GM21717 (cell line): ENCODE results near the gene ARID3B.
"Not testable (repeated sequence)": the region's sequence is repeated elsewhere in the genome, so short reads cannot be mapped to it uniquely, and the experiment has no call there.

Experiments used
- ATAC-seq: cut with Tn5 transposase; IDR thresholded peaks from one replicate; pipeline ENCODE4 v1.9.1; 2021; ENCODE audit warnings: mild to moderate bottlenecking, moderate library complexity; ENCODE audit not compliant: unreplicated experiment

ARID3B gene, protein sequence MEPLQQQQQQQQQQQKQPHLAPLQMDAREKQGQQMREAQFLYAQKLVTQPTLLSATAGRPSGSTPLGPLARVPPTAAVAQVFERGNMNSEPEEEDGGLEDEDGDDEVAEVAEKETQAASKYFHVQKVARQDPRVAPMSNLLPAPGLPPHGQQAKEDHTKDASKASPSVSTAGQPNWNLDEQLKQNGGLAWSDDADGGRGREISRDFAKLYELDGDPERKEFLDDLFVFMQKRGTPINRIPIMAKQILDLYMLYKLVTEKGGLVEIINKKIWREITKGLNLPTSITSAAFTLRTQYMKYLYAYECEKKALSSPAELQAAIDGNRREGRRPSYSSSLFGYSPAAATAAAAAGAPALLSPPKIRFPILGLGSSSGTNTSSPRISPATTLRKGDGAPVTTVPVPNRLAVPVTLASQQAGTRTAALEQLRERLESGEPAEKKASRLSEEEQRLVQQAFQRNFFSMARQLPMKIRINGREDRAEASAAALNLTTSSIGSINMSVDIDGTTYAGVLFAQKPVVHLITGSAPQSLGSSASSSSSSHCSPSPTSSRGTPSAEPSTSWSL

DNA sequence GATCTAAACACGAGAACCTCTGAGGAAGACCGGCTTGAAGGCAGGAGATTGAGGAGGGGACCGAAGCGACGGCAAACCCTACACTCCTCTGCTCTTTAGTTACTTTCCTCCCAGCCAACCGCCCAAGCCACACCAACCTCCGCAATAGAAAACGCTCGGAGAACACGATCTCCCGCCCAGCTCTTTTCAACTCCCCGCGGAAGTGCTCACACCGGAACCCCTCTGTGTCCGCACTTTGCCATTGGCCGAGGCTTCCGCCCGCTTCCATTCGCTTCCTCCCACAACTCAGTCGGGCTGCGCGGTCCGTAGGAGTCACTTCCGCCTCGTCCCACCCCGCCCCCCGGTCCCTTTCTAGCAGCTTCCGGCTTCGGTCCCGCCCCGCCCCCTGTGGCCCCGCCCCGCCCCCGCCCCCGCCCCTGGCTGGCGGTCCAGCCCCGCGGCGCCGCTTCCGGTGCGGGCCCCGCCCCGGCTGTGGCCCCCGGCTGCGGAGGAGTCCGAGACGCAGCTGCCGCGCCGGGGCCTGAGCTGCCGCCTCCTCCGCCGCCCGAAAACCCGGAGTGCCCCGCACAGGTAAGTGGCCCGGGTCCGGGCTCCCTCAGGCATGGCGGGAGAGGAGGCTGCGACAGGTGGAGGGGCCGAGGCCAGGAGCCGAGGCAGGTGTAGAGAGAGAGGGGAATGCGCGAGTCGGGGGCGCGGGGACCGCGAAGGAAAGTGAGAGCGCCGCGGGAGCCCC, at the start of gene ARID3B:
ARID3B (plus strand) TSS at position 460 of the 733 bp plus-strand sequence. CDS start 2,717 bp downstream, outside the sequence.
- peak; percentile 60 for ATAC-seq

DNA sequence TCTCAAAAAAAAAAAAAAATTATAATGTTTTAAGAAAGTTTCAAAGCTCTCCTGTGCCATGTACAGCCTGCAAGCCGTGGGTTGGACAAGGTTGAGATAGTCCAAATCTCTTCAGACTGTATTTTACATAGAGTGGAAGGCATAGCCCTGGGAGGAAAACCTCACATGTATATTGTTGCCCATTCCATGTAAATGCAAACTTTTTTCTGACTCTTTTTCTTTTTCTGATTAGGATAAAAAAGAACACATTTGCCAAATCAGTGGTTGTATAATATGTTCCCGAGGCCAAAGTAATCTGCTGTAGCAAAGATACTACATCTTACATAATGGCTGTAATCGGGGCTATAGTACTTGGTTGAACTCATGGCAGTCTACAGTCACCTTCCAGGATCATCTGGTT, 44.4 kb upstream of the ARID3B start:
- ATAC-seq: no peak

DNA sequence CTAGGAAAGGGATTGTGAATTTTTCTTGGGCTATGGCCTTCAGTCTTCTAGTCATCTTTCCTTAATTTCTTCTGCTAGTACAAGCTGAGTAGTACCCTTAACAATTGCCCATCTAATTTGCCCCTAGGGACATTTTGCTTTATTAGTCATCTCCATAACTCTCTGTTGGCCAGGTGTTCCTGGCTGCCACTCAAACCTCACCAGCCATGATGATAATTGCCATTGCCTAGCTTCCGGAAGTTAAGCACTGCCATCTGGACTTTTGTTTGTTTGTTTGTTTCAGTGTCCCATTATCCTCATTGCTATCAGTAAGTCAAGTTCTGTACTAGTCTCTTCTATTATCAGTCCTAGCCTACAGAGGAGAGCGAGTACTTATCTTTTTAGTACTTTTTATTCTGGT, 43.4 kb upstream of the ARID3B start:
- no peak for ATAC-seq

DNA sequence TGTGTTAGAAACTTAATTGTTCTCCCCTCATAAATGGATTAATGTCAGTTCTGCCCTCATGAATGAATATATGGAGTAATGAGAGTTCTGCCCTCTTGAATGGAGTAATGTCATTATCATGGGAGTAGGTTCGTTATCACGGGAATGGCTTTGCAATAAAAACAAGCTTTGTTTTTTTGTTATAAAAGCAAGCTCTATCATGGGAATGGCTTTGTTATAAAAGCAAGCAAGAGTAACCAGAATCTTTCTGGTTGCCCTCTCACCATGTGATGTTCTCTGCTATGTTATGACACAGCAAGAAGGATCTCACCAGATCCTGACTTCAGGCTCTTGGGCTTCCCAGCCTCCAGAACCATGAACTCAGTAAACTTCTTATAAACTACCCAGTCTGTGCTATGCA, 41.7 kb upstream of the ARID3B start:
- no peak for ATAC-seq

DNA sequence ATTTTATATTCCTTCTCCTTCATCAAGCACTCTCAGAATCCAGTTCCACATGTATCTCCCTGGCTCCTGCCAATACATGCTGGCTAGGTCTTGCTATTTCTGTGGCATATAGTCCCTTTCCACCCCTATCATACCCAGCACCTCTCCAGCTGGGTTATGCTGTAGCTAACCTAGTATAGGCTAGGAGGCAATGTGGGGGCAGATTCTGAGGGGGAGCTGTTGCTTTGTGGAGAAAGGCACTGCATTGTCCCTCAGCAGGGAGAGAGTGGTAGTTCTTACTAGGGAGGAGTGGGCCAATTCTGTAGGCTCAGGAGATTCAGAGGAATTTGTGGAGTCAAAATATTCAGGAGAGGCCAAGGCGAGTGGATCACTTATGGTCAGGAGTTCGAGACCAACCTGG, 40.6 kb upstream of the ARID3B start:
- ATAC-seq: no peak

DNA sequence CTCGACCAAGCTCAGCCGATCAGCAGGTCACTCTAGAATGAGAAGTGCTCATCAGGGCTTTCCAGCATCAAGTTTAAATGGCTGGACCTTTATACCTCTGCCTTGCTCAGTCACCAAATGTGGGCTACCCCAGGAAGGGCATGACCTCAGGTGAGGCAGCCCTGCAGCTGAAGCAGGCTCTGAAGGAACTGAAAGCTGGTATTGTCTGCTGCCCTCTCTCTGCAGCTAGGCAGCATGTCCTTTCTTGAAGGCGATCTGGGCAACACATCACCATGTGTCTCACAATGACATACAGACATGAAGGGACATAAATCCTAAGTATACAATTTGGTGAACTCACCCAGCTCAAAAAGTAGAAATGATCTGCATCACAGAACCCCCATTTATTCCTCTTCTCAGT, 38.7 kb upstream of the ARID3B start:
- no peak for ATAC-seq

DNA sequence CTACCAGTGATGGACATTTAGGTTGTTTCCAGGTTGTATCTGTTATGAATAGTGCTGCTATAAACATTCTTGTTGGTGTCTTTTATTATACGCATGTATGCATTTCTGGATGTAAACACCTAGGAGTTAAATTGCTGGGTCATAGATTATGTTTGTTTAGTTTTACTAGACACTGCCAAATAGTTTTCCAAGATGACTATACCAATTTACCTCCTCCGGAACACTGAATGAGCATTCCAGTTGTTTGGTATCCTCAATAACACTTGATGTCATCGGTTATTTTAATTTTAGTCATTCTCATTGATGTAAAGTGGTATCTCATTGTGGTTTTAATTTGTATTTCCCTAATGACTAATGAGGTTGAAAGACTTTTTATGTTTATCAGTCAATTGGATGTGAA, 36.6 kb upstream of the ARID3B start:
- no peak for ATAC-seq

DNA sequence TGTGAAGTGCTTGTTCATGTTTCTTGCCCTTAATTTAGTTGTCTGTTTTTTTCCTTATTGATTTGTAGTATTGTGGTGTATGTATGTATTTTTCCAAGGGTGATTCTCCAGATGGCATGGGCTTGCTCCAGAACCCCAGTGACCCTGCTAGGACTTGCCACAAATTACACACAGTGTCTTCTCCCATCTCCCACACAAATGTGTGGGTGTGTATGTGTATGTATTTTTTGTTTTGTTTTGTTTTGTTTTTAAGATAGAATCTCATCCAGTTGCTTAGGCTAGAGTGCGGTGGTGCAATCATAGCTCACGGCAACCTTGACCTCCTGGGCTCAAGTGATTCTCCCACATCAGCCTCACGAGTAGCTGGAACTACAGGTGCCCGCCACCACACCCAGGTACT, 36.2 kb upstream of the ARID3B start:
- ATAC-seq: no peak

DNA sequence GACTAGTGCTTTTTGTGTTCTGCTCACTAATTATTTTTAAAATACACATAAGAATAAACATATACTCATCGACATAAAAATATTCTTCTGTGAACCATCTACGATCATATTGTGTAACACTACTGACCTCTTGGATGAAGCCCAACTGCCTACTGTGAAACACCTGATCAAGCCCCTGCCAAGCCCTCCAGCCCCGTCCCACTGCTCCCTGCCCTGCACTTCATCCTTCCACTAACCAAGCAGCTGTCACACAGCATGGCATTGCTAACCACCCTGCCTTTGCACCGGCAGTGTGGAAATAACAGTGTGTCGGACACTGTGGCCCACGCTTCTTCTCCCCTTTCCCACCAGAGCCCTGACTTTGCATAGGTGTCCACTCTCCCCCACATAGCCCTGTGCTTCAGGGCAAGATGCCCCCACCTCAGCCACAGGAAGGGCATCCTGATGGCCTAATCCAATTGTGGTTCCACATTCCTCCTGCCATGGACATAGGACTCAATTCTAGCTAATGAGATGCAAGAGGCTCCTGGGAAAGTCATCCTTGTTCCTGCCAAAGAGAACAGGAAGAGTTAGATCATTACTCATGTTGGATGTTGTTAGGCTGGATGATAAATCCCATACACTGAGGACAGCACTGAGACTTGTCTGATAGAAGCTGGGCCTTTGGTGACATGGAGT, 35.0 kb upstream of the ARID3B start:
- no peak for ATAC-seq

DNA sequence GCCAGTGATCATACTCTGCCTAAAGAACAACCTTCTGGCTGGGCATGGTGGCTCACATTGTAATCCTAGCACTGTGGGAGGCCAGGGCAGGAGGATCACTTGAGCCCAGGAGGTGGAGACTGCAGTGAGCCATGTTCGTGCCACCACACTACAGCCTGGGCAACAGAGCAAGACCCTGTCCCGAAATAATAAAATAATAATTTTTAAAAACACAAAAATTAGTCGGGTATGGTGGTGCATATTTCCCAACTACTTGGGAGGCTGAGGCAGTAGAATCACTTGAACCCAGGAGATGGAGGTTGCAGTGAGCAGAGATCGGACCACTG, 34.5 kb upstream of the ARID3B start:
- ATAC-seq: no peak

DNA sequence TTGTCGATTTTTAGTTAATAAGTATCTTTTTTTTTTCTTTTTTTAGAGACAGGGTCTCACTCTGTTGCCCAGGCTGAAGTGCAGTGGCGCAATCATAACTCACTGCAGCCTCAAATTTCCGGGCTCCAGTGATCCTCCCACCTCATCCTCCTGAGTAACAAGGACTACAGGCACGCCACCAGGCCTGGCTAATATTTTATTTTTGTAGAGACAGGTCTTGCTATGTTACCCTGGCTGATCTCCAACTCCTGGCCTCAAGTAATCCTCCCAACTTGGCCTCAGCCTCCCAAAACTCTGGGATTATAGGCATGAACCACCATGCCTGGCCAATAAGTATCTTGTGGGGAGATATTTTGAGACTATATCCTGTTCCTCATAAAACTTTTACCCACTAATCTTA, 29.4 kb upstream of the ARID3B start:
- no peak for ATAC-seq

DNA sequence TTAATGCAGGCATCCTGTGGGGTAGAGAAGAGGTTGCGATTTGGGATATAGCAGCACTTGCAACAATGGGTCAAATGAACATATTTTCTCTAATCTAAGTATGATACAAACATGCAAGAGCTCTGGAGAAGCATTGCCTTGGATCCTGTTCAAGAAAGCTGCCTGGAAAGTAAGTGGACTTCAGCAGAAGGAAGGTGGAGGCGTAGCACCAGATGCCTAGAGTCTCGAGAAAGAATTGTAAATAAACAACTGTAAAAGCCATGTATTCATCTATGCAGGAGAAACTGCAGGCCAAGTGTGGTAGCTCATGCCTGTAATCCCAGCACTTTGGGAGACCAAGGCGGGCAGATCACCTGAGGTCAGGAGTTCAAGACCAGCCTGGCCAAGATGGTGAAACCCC, 27.0 kb upstream of the ARID3B start:
- ATAC-seq: not testable (repeated sequence)

DNA sequence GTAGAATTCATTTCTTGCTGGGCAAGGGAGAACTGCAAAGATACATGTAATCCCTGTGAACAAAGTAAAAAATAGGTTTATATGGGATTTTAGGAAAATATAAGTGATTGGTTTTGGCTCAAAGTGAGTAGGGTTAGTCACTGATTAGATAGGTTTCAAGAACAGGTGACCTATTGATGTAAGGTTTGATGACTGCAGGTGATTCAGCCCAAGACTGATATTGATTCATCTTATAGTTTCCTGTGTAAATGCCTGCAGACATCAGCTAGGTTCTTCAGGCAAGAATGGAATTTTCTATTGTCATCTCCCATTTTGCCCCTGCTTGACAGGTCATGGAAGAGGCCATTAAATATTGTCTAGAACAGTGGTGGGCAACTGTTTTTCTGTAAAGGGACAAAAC, 23.9 kb upstream of the ARID3B start:
- ATAC-seq: no peak

DNA sequence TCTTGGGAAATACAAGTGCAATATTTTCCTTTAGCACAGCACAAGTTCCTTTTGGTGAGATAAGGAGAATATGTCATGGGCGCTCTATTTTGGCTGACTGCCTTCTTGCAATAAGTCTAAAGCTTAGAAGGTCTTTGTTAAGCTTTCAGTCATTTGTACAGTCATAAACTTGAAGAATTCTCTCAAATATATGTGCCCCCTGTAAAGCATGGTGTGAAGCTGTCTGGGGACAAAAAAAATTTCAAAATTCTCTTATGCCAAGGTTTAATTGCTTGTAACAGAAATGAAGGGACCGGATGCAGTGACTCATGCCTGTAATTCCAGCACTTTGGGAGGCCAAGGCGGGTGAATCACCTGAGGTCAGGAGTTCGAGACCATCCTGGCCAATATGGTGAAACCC, 21.7 kb upstream of the ARID3B start:
- ATAC-seq: no peak

DNA sequence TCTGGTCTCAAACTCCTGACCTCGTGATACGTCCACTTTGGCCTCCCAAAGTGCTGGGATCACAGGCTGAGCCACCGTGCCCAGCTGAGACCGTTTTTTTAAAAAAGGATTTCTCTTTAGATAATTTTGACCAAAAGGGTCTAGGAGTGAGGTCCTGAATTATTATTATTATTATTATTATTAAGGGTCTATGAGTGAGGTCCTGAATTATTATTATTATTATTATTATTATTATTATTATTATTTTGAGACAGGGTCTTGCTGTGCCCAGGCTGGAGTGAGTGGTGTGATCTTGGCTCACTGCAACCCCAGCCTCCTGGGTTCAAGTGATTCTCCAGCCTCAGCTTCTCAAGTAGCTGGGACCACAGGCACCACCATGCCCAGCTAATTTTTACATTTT, 20.6 kb upstream of the ARID3B start:
- ATAC-seq: no peak

DNA sequence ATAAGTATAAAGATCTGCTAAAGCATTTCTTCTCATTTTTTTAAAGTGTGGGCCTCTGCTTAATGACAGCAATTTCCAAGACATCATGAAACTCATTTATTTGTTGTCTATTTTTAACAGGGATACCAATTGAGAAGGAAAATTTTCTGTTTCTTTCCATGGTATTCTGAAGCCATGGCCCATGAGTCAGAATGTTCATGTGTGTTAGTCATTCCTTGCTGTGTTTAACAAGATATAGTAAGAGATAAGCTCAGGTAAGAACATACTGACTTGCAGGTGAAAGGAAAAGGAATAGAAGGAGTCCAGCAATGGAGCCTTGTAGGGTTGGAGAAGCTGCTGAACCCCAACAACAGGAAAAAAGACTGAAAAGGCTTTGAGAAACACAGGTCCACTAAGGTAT, 17.0 kb upstream of the ARID3B start:
- no peak for ATAC-seq

DNA sequence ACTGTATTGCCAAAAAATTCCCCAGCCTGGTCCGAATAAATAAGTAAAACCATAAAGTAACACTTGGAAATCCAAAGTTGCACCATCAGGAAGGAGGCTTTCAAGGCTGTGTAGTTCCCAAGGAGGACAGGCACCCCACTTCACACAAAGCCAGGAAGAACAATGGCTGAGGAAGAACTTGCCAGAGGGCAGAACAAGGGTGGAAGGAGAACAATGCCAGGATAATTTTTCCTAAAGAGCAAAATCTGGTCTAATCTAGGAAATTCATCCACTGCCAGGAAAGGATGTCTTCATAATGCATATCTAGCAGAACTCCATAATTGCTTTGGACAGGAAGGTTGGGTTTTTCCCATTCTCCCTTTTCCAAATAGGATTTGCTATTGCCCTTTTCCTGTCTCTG, 15.7 kb upstream of the ARID3B start:
- no peak for ATAC-seq

DNA sequence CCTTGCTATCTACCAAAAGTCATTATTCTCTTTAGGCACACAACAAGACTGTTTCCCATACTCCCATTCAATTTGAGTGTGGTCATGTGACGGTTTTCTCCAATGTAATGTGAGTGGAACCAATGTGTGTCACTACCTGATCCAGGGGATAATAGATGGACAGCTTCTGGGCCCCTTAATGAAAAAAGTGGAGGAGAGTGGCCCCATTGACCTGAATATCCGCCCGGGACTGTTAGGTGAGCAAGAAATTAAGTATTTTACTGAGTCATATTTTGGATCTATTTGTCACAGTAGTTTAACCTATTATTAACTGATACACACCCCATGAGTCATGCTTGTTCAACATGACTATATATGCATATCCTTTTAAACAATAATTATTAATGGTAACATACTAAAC, 15.1 kb upstream of the ARID3B start:
- no peak for ATAC-seq

DNA sequence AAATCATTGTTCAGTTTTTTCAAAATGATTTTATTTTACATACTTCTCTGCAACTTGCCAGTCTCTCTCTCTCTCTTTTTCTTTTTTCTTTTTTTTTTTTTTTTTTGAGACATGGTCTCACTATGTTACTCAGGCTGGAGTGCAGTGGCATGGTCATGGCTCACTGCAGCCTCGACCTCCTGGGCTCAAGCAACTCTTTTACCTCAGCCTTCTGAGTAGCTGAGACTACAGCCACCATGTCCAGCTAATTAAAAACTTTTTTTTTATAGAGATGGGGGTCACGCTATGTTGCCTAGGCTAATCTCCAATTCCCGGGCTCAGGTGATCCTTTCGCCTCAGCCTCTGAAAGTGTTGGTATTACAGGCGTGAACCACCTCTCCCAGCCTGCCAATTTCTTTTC, 12.1 kb upstream of the ARID3B start:
- ATAC-seq: no peak

DNA sequence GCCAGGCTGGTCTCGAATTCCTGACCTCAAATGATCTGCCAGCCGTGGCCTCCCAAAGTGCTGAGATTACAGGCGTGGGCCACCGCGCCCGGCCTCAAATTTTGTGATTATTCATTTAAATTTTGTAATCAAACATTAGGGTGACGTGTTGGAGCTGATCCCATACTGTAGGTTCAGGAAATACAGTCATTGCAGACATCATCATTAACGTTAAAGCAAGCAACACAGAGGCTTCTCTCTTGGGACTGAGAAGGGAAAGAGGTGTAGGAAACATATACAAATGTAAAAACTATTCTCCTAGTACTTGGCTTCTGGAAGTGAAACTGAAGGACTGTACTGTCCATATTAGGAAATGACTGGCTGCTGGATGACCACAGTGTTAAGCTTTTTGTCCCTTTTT, 11.1 kb upstream of the ARID3B start:
- no peak for ATAC-seq

DNA sequence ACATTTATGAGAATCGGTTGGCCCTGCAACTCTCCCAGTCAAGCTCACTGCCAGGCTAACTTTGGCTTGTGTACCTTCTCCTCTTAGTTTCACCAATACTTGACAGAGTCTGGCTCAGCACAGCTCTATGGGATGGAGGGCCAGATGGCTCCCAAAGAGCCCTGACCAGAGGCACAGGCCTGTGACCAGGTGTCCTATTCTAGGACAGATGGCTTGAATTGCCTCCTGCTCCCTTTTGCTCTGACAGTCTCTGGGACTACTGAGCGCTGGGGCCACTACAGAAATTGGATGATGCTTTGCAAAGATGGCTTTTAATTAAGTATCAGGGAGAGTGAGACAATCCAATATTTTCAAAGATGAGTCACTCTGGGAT, 10.3 kb upstream of the ARID3B start:
- ATAC-seq: no peak
